Raji (cell line): ENCODE data around the gene SCLT1.

ENCODE experiments used
- POLR2A ChIP-seq: IDR thresholded peaks from 2 replicates; pipeline ENCODE4 v1.6.1; 2011; ENCODE audit warnings: low read depth, low read length, control low read depth; ENCODE audit not compliant: insufficient read depth

SCLT1 gene

GRCh38 chr4:128850252-128850651 lies 243.1 kb downstream of the SCLT1 start:
- TF ChIP-seq POLR2A = no peak

GRCh38 chr4:128848461-128848860 lies 244.9 kb downstream of the SCLT1 start:
- TF ChIP-seq POLR2A = no peak

GRCh38 chr4:128847082-128847724 lies 246.1 kb downstream of the SCLT1 start:
- no peak for TF ChIP-seq POLR2A

- TF ChIP-seq POLR2A = no peak
These were observed 247.3 kb downstream of the SCLT1 start for GRCh38 chr4:128846063-128846462.

GRCh38 chr4:128844931-128845330 lies 248.4 kb downstream of the SCLT1 start:
- TF ChIP-seq POLR2A = no peak

- TF ChIP-seq POLR2A = no peak
These were observed 251.9 kb downstream of the SCLT1 start for GRCh38 chr4:128841402-128841801.

- TF ChIP-seq POLR2A = no peak
These were observed 252.5 kb downstream of the SCLT1 start for GRCh38 chr4:128840711-128841318.

- no peak for TF ChIP-seq POLR2A
These were observed 255.7 kb downstream of the SCLT1 start for GRCh38 chr4:128837679-128838078.

GRCh38 chr4:128837198-128837597 lies 256.1 kb downstream of the SCLT1 start:
- TF ChIP-seq POLR2A = no peak

GRCh38 chr4:128835498-128836222 lies 257.7 kb downstream of the SCLT1 start:
- TF ChIP-seq POLR2A = no peak
